ENCODE data around the gene ABCF1. TPM values are rescaled to one million over a fixed set of nuclear protein-coding genes. Genes with fewer than 3 reads are reported as not detected.

ABCF1 gene
- total RNA-seq, 1 donor from 2014 or later, result 85.2 TPM

DNA sequence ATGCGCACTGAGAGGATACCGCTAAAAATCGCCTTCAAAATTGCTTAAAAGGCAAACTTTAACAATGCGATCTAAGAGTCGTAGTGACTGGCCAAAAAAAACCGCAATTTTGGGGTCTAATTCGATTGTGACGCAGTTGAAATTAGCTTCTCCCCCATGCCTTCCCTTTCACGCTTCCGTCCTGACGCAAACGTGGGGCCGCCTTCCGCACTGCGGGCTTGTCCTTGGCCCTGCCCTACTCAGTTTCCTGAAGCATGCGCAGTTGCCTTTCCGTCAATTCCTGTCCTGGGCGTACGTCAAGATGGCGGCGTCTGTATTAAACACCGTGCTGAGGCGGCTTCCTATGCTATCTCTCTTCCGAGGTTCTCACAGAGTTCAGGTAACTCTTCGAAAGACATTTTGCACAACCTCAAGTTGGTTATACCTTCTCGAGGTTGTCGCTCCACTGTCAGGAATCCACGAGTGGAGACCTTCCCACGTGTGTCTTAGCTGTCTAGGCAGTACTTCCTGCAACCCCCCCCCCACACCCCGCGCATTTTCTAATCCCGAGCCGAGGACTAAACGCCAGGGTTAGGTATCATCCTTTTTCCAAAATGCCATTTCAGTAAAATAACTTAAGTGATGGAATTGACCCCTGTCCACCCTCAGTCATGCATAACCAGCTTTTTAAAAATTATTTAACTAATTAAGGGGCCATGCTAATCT, 46.5 kb downstream of the ABCF1 start, which contains the start of gene MRPS18B:
Gene MRPS18B, plus strand, starts transcription at position 276 of the 705 bp plus-strand sequence. Its CDS starts 26 bp downstream, at position 302.
- intact Hi-C loops (cut with micrococcal nuclease), result loop anchor here (1.0 to 10.0 kb wide), 9 partner anchors 9 to 293 kb away; partner anchors contain the start of genes ABCF1, ATAT1, C6orf136 and DHX16

DNA sequence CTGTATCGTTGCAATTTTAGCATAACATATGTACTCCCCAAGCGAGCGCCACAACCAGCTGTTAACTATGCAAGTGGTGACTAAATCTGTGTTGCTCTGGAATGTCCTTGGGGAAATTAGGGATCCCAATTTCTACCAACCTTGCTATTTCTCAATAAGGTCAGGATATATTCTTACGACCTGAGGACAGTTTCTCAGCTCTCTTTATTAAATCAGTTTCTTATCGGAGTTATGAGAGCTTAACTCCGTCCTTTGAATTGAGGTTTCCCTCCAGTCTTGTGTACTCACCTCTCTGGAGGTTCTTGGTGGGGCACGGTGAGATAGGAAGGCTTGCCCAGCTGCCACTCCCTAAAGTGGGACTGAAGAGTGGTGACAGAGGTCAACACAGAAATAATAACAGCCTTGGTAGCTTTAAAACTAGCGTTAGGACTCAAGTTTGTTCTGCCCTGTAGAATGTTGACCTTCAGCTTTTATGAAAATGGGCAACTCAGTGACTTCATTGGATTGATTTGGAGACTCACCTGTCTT, 47.1 kb downstream of the ABCF1 start:
- intact Hi-C loops (cut with micrococcal nuclease), result loop anchor here (10.0 kb wide), 1 partner anchor 294 kb away; the partner anchor contains the start of gene TRIM39

DNA sequence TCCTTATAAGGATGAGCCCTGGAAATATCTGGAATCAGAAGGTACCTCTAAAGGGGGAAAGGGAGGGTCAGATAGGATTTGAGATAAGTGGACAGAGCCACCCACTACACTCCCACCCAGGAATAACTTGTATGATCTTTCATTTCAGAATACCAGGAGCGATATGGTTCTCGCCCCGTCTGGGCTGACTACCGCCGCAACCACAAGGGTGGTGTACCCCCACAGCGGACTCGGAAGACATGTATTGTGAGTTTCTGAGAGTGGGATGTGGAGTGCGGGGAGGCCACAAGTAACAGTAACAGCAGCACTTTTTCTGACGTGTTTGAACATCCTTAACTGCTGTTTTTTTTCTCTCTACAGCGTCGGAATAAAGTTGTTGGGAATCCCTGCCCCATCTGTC, 48.3 kb downstream of the ABCF1 start:
- intact Hi-C loops (cut with micrococcal nuclease), result loop anchor here (10.0 kb wide), 1 partner anchor 295 kb away; the partner anchor contains the start of gene TRIM39

DNA sequence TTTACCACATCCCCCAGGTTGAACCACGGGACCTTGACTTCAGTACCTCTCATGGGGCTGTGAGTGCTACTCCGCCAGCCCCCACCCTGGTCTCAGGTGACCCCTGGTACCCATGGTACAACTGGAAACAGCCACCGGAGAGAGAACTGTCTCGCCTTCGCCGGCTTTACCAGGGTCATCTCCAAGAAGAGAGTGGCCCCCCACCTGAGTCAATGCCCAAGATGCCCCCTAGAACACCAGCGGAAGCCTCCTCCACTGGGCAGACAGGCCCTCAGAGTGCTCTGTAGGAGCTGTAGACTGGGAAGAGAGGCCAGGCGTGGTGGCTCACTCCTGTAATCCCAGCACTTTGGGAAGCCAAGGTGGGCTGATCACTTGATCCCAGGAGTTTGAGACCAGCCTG, 54.3 kb downstream of the ABCF1 start:
- intact Hi-C loops (cut with micrococcal nuclease), result no loop called here

DNA sequence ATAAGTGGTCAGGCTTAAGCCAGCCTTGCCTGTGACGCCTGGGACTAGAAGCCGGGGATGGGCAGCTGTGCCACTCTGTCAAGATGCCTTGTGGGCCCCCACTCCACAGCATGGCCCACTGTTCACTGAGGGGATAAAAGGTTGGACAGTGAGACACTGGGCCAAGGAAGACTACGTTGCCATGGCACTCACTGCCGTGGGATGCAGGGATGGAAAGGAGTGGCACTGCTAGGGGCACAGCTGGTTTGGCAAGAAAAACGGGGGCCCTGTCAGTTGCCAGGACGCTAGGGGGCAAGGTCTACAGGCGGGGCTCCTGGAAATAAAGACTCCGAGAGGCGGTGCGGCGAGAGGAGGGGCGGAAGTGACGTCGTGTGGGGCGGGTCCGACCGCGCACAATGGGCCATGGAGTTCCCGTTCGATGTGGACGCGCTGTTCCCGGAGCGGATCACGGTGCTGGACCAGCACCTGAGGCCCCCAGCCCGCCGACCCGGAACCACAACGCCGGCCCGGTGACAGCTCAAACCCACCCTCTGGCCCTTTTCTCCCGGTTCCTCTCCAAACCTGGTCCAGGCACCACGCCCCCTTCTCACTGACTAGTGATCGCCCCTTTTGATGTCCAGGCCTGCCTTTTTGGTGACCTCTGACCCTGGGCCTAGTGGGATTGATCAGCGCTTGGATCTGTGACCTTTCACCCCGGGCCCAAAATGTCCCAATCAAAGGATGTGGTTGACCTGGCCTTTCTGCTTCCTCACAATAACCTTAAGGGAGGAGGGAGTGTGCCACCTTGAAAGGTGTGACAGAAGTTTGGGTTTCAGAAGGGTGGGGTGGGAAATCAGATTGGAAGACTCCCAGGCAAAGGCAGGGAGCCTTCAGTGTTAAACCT, 55.5 kb downstream of the ABCF1 start, which contains the start of gene ATAT1:
Gene ATAT1, plus strand, starts transcription at position 391 of the 883 bp plus-strand sequence.
- intact Hi-C loops (cut with micrococcal nuclease), result loop anchor here (1.0 kb wide), 3 partner anchors 9 to 47 kb away; partner anchors contain the start of genes C6orf136, DHX16, MRPS18B and PPP1R10

DNA sequence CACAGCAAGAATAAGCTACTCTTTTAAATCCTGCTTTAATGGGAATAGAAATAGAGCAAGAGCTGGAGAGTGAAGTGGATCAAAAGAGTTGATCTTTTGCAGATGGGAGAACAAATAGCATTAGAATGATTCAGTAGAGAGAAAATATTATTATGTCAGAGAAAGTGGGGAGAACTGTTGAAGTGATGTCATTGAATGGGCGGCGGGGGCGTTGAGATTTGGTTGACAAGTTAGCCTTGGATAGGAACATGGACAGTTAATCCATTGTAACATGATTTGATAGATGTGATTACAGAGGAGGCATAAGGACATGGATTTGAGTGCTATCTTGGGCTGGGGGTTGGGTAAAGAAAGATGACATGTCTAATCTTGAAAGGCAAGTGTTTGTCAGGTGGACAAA, 64.6 kb downstream of the ABCF1 start:
- intact Hi-C loops (cut with micrococcal nuclease), result no loop called here

DNA sequence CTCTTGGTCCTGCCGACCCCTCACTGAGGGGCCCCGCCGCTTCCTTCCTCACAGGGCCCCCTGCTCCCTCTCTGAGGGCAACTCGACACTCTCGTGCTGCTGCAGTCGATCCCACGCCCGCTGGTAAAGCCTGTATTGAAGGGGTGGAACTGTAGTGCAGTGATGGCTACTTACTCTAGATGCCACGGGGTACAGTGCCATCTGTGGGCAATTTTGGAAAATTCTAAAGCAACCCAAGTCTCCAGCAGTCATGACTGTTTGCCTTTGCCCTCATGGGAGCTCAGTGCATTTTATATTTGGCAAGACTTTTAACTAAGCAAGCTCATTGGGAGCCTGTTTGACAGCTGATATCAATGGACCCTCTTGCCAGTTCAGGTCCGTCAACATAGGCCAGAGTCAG, 69.2 kb downstream of the ABCF1 start:
- intact Hi-C loops (cut with micrococcal nuclease), result no loop called here

DNA sequence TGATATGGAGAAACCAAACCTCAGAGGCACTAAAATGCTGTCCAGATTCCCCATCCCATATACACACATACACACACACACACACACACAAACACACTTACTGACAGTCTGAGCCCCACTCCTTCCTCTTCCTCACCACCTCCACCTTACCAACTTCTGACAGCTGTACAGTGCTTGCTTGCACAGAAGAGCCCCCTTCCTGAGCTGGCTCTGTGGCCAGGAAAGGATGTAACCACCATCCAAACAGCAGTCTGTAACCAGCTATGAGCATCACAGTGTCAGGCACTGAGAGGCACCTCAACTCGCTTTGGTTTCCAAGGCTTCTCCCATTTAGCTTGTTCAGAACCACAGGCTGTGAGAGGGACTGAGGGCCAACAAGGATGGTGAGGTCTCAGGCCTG, 69.8 kb downstream of the ABCF1 start:
- intact Hi-C loops (cut with micrococcal nuclease), result no loop called here

Other genes with a start within 250 kb of the ABCF1 start
- gene TRIM39, start 244.5 kb upstream of the ABCF1 start, total RNA-seq, result 11.2 and 11.6 TPM in 2 replicates
- gene RPP21, start 226.3 kb upstream of the ABCF1 start, total RNA-seq, result 37.2 and 46.7 TPM in 2 replicates
- 483 and 485 TPM in 2 replicates for gene HLA-E, start 81.9 kb upstream of the ABCF1 start, total RNA-seq
- gene GNL1, start 15.0 kb upstream of the ABCF1 start, total RNA-seq, result 55.7 and 56.1 TPM in 2 replicates
- 23.3 and 24.6 TPM in 2 replicates for gene PRR3, start 14.1 kb upstream of the ABCF1 start, total RNA-seq
- 100 and 106 TPM in 2 replicates for gene PPP1R10, start 45.8 kb downstream of the ABCF1 start, total RNA-seq
- 40.2 and 43.2 TPM in 2 replicates for gene MRPS18B, start 46.4 kb downstream of the ABCF1 start, total RNA-seq
- gene ATAT1, start 55.4 kb downstream of the ABCF1 start, total RNA-seq, result 9.0 and 9.6 TPM in 2 replicates
- 20.1 and 26.0 TPM in 2 replicates for gene C6orf136, start 75.7 kb downstream of the ABCF1 start, total RNA-seq
- gene DHX16, start 101.6 kb downstream of the ABCF1 start, total RNA-seq, result 44.4 and 47.6 TPM in 2 replicates
- gene PPP1R18, start 115.2 kb downstream of the ABCF1 start, total RNA-seq, result 247 TPM in 2 replicates
- 33.5 and 35.1 TPM in 2 replicates for gene NRM, start 119.5 kb downstream of the ABCF1 start, total RNA-seq
- gene MDC1, start 145.8 kb downstream of the ABCF1 start, total RNA-seq, result 72.7 and 79.0 TPM in 2 replicates
- gene TUBB, start 148.9 kb downstream of the ABCF1 start, total RNA-seq, result 1,315 and 1,323 TPM in 2 replicates
- gene FLOT1, start 171.2 kb downstream of the ABCF1 start, total RNA-seq, result 126 and 132 TPM in 2 replicates
- gene IER3, start 173.1 kb downstream of the ABCF1 start, total RNA-seq, result 20.9 and 21.6 TPM in 2 replicates